GM23338 (cell line): Measurements from ENCODE around the gene PNPLA7. TPM values are rescaled to one million over a fixed set of nuclear protein-coding genes. Genes with fewer than 3 reads are reported as not detected.

Experiments used
- ATAC-seq: fragments of 200-7000 bp; cut with Tn5 transposase; 3 replicates; pipeline ENCODE4 v1.9.1; 2020
- DNase-seq: peaks from one replicate; pipeline ENCODE4 v3.0.0-alpha.2; 2015; ENCODE audit warnings: low spot score
- H2AFZ ChIP-seq: fragments of 200-600 bp; sonication (generic); 2 replicates; pipeline ENCODE4 v1.8.0; 2016; ENCODE audit warnings: antibody characterized with exemption, mild to moderate bottlenecking, moderate library complexity
- H3F3A ChIP-seq: fragments of 200-600 bp; sonication (generic); replicated peaks from 2 replicates; pipeline ENCODE4 v1.8.0; 2017; ENCODE audit warnings: antibody characterized with exemption, mixed run types, low read depth
- H3K27ac ChIP-seq: fragments of 200-600 bp; sonication (generic); 2 replicates; pipeline ENCODE4 v1.6.1; 2016; ENCODE audit warnings: low read depth
- H3K27me3 ChIP-seq: fragments of 200-600 bp; sonication (generic); 2 replicates; pipeline ENCODE4 v1.8.0; 2016; ENCODE audit warnings: mild to moderate bottlenecking, mixed run types, moderate library complexity; ENCODE audit not compliant: insufficient read depth
- H3K36me3 ChIP-seq: fragments of 200-600 bp; sonication (generic); 2 replicates; pipeline ENCODE4 v1.8.0; 2016; ENCODE audit warnings: mild to moderate bottlenecking; ENCODE audit not compliant: insufficient read depth
- H3K4me1 ChIP-seq: fragments of 200-600 bp; sonication (generic); 2 replicates; pipeline ENCODE4 v1.8.0; 2016; ENCODE audit warnings: mild to moderate bottlenecking, moderate library complexity; ENCODE audit not compliant: insufficient read depth
- H3K4me2 ChIP-seq: fragments of 200-600 bp; sonication (generic); 2 replicates; pipeline ENCODE4 v1.7.1; 2017; ENCODE audit warnings: mixed run types
- H3K4me3 ChIP-seq: fragments of 200-600 bp; sonication (generic); 2 replicates; pipeline ENCODE4 v1.6.1; 2016; ENCODE audit warnings: mixed run types
- H3K79me2 ChIP-seq: fragments of 200-600 bp; sonication (generic); replicated peaks from 2 replicates; pipeline ENCODE4 v1.8.0; 2017; ENCODE audit warnings: mild to moderate bottlenecking; ENCODE audit not compliant: insufficient read depth
- H3K9me2 ChIP-seq: fragments of 200-600 bp; sonication (generic); 2 replicates; pipeline ENCODE4 v1.8.0; 2017; ENCODE audit not compliant: insufficient read depth
- H4K20me1 ChIP-seq: fragments of 200-600 bp; sonication (generic); replicated peaks from 2 replicates; pipeline ENCODE4 v1.8.0; 2017; ENCODE audit warnings: mild to moderate bottlenecking; ENCODE audit not compliant: insufficient read depth
- H3K27ac Mint-ChIP-seq: 2 replicates; pipeline ENCODE4 v1.8.0; 2020; ENCODE audit warnings: inconsistent platforms, mild to moderate bottlenecking, moderate library complexity, mixed read lengths
- H3K27me3 Mint-ChIP-seq: 3 replicates; pipeline ENCODE4 v1.8.0; 2022; ENCODE audit warnings: low read depth, mild to moderate bottlenecking, moderate library complexity, mixed read lengths, inconsistent platforms; ENCODE audit not compliant: insufficient read depth, poor library complexity
- H3K36me3 Mint-ChIP-seq: 3 replicates; pipeline ENCODE4 v1.8.0; 2021; ENCODE audit warnings: low read depth, mild to moderate bottlenecking, inconsistent platforms, moderate library complexity, mixed read lengths
- H3K4me1 Mint-ChIP-seq: 3 replicates; pipeline ENCODE4 v1.8.0; 2020; ENCODE audit warnings: mild to moderate bottlenecking, inconsistent platforms, mixed read lengths
- H3K4me3 Mint-ChIP-seq: 3 replicates; pipeline ENCODE4 v1.8.0; 2021; ENCODE audit warnings: moderate library complexity, mild to moderate bottlenecking, inconsistent platforms, mixed read lengths
- H3K9me3 Mint-ChIP-seq: 3 replicates; pipeline ENCODE4 v1.8.0; 2020; ENCODE audit warnings: moderate library complexity, mild to moderate bottlenecking, inconsistent platforms, mixed read lengths
- CREB1 ChIP-seq: fragments of 250-450 bp; sonication (Bioruptor Pico); IDR thresholded peaks from 2 replicates; pipeline ENCODE4 v1.5.0; 2020; ENCODE audit warnings: low read depth, mild to moderate bottlenecking, moderate library complexity
- CTCF ChIP-seq, 2 experiments: fragments of 200-600 bp in 1 of 2; sonication (generic) in 1 of 2; conservative IDR thresholded peaks; 2 replicates each; pipeline versions ENCODE4 v1.5.1 to v1.6.1; 2016 to 2017; ENCODE audit warnings: antibody characterized with exemption in 2 of 2, low read depth in 2 of 2, mild to moderate bottlenecking in 2 of 2, moderate library complexity in 1 of 2
- EZH2 ChIP-seq: fragments of 200-600 bp; sonication (generic); IDR thresholded peaks from one replicate; pipeline ENCODE4 v1.8.0; 2017; ENCODE audit warnings: antibody characterized with exemption, mild to moderate bottlenecking, low read depth; ENCODE audit not compliant: unreplicated experiment
- JUNB ChIP-seq: IDR thresholded peaks from one replicate; pipeline ENCODE4 v1.6.1; 2016; ENCODE audit warnings: antibody characterized with exemption; ENCODE audit not compliant: unreplicated experiment
- REST ChIP-seq: IDR thresholded peaks from one replicate; pipeline ENCODE4 v1.6.1; 2018; ENCODE audit warnings: antibody characterized with exemption; ENCODE audit not compliant: unreplicated experiment
- STAT1 ChIP-seq: IDR thresholded peaks from one replicate; pipeline ENCODE4 v1.6.1; 2016; ENCODE audit warnings: antibody characterized with exemption; ENCODE audit not compliant: unreplicated experiment
- ZNF114 ChIP-seq: fragments of 250-450 bp; sonication (Bioruptor Pico); IDR thresholded peaks from 2 replicates; pipeline ENCODE4 v1.5.0; 2020; ENCODE audit warnings: mild to moderate bottlenecking, moderate library complexity
- ZNF331 ChIP-seq: fragments of 250-450 bp; sonication (Bioruptor Pico); IDR thresholded peaks from 2 replicates; pipeline ENCODE4 v1.5.0; 2020; ENCODE audit warnings: low read depth, mild to moderate bottlenecking, moderate library complexity
- ZNF462 ChIP-seq: fragments of 250-450 bp; sonication (Bioruptor Pico); IDR thresholded peaks from 2 replicates; pipeline ENCODE4 v1.5.0; 2020; ENCODE audit warnings: mild to moderate bottlenecking, moderate library complexity
- polyA plus RNA-seq: library from polyadenylated mRNA; unstranded; fragments of >200 nt; fragmentation: Nextera tagmentation; extraction: Ambion mirVana; gene quantifications from 2 replicates; pipeline ENCODE4 v1.2.1, GENCODE V29; 2016
- total RNA-seq: library from RNA; depleted of rRNA; stranded (reverse); fragments of >200 nt; shearing (Covaris generic); gene quantifications from 2 replicates; pipeline ENCODE4 v1.2.3, GENCODE V29; 2014
- TF ChIP-seq, protein P1 (sequence below): IDR thresholded peaks from 2 replicates; pipeline ENCODE4 v1.6.1; 2016; ENCODE audit warnings: antibody characterized with exemption

Gene PNPLA7
- total and polyA plus RNA-seq, 2 experiments from 2014 or later: 0.45 to 0.80 TPM

DNA sequence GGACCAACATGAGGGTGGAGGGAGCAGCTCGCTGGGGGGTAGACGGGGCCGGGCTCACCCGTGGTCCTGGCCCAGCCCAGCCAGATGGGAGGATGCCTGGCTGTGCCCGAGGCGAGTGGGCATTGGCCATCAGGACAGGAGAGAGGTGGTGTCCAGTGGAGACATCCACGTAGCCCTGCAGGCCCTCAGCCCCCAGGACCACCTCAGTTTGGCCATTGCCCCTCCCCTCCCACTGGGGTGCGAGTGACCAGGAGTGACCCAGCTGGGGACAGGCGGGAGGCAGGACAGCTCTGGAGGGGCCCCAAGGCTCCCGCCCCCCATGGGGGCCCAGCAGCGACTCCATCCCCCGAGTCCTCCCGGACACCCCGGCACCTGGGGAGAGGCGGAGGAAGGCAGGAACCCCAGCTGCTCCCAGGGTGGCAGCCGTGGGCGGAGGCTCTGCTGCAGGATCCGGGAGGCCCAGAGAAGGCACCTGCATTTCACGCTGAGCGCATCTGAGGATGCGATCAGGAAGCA lies 118.7 kb downstream of the PNPLA7 start (continued):
- no peak for TF ChIP-seq ZNF462 (CRISPR knock-in tag)
- TF ChIP-seq CTCF (conservative IDR thresholded peaks at IDR 0.05; ENCODE audit: low read depth in 2 of 2): no peak

GRCh38 chr9:137430723-137431415 lies 119.3 kb downstream of the PNPLA7 start:
- Mint-ChIP-seq H3K27ac (no peak overlapping the region), H3K36me3 (no peaks in the 10 kb centered on the region), H3K4me3 (no peak overlapping the region), H3K27me3 (no peaks in the 10 kb centered on the region), H3K4me1 (no peaks in the 10 kb centered on the region), H3K9me3 (no peaks in the 10 kb centered on the region)
- TF ChIP-seq REST (no peak), ZNF331 (no peak), CREB1 (no peak), JUNB (no peak), STAT1 (no peak), EZH2 (no peak), ZNF114 (CRISPR knock-in tag) (no peak)
- TF ChIP-seq, protein P1, sequence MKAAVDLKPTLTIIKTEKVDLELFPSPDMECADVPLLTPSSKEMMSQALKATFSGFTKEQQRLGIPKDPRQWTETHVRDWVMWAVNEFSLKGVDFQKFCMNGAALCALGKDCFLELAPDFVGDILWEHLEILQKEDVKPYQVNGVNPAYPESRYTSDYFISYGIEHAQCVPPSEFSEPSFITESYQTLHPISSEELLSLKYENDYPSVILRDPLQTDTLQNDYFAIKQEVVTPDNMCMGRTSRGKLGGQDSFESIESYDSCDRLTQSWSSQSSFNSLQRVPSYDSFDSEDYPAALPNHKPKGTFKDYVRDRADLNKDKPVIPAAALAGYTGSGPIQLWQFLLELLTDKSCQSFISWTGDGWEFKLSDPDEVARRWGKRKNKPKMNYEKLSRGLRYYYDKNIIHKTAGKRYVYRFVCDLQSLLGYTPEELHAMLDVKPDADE: no peak
- Histone ChIP-seq H3K4me1 (no peaks in the 10 kb centered on the region), H3K36me3 (no peaks in the 10 kb centered on the region), H3K9me2 (no peaks in the 10 kb centered on the region), H4K20me1 (no peaks in the 10 kb centered on the region), H3K27ac (no peak overlapping the region), H2AFZ (no peak overlapping the region), H3K4me2 (no peak overlapping the region), H3K4me3 (no peak overlapping the region), H3K79me2 (no peaks in the 10 kb centered on the region), H3F3A (no peaks in the 10 kb centered on the region), H3K27me3 (no peaks in the 10 kb centered on the region)
- DNase-seq: no peak
- no peak for ATAC-seq
